ENCODE results near the gene TBC1D5. TPM values are rescaled to one million over a fixed set of nuclear protein-coding genes. Genes with fewer than 3 reads are reported as not detected.

Gene TBC1D5
- total RNA-seq, 1 experiment from 2014 or later = 33.9 TPM

DNA sequence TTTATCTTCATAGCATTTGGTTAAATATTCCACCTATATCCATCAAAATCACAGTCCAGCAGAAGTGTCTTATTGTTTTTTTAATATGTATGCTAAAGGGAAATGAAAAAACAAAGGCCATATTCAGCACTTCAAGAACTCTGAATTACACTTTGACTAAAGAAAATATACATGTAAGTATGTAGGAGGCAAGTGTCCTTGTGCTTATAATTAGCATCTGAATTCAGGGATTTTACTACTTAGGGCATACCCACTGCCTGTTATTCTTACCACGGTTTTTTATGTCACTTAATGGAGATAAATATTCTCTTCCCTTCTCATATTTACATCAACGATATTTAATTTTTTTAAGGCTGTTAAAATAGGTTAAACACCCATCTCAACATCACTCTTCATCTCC, 117.3 kb downstream of the TBC1D5 start:
- ChIA-PET CTCF (no interaction called here), RAD21 (ENCODE audit: low non-redundant PET in 1 of 2, low total read pairs in 2 of 2, uncharacterized antibody in 2 of 2, unreplicated experiment in 2 of 2) (no interaction called here), POLR2A (no interaction called here)
- Histone ChIP-seq H3K9ac (ENCODE audit: low read length) (no peak overlapping the region), H3K9me3 (ENCODE audit: control insufficient read depth in 1 of 2, insufficient read depth in 1 of 2, low read depth in 1 of 2, low read length in 2 of 2) (no peaks in the 10 kb centered on the region), H3K36me3 (ENCODE audit: control insufficient read depth in 1 of 2, insufficient read depth in 2 of 2, low read length in 2 of 2) (no peaks in the 10 kb centered on the region), H3K27me3 (ENCODE audit: insufficient read depth, low read length) (no peaks in the 10 kb centered on the region), H3K4me1 (ENCODE audit: control insufficient read depth in 1 of 2, insufficient read depth in 2 of 2, low read length in 2 of 2) (no peaks in the 10 kb centered on the region), H2AFZ (ENCODE audit: low read depth, low read length, poor library complexity, severe bottlenecking) (no peak overlapping the region), H3K79me2 (ENCODE audit: insufficient read depth, low read length) (peaks cover 8% of the 10 kb centered on the region), H3K4me2 (ENCODE audit: low read length) (no peak overlapping the region), H3K9me2 (ENCODE audit: insufficient read depth) (no peaks in the 10 kb centered on the region), H3K4me3 (replicated peaks in 1 of 2; ENCODE audit: low read depth in 1 of 2, low read length in 2 of 2) (no peak overlapping the region), H4K20me1 (ENCODE audit: insufficient read depth) (0 out of 2 replicates have a peak, but pooled peaks cover 4% of the 10 kb centered on the region), H3K27ac (ENCODE audit: low read depth, low read length) (no peak overlapping the region)
- BruUV-seq (replicated peaks) = no TSS peak
- intact Hi-C loops (cut with micrococcal nuclease) = no loop called here
- no peak for TF ChIP-seq ZNF274 (IDR thresholded peaks at IDR 0.05; ENCODE audit: low read depth, low read length)
- TF ChIP-seq EZH2 (IDR thresholded peaks at IDR 0.05) = no peak
- TF ChIP-seq ZFX (IDR thresholded peaks at IDR 0.05) = no peak
- no peak for TF ChIP-seq CEBPB (IDR thresholded peaks at IDR 0.05; ENCODE audit: low read depth)
- no peak for TF ChIP-seq SP1 (IDR thresholded peaks at IDR 0.05; ENCODE audit: low read depth)
- TF ChIP-seq SIN3A (IDR thresholded peaks at IDR 0.05; ENCODE audit: low read depth) = no peak
- no peak for TF ChIP-seq POLR2AphosphoS5 (IDR thresholded peaks at IDR 0.05; ENCODE audit: low read depth, low read length)
- TF ChIP-seq FOSL1 (IDR thresholded peaks at IDR 0.05; ENCODE audit: low read depth) = no peak
- no peak for TF ChIP-seq RAD21 (IDR thresholded peaks at IDR 0.05; ENCODE audit: low read depth)
- TF ChIP-seq, protein P1, sequence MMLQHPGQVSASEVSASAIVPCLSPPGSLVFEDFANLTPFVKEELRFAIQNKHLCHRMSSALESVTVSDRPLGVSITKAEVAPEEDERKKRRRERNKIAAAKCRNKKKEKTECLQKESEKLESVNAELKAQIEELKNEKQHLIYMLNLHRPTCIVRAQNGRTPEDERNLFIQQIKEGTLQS (IDR thresholded peaks at IDR 0.05) = no peak
- no peak for TF ChIP-seq EZH2phosphoT487 (IDR thresholded peaks at IDR 0.05; ENCODE audit: borderline replicate concordance)
- TF ChIP-seq, protein P2, sequence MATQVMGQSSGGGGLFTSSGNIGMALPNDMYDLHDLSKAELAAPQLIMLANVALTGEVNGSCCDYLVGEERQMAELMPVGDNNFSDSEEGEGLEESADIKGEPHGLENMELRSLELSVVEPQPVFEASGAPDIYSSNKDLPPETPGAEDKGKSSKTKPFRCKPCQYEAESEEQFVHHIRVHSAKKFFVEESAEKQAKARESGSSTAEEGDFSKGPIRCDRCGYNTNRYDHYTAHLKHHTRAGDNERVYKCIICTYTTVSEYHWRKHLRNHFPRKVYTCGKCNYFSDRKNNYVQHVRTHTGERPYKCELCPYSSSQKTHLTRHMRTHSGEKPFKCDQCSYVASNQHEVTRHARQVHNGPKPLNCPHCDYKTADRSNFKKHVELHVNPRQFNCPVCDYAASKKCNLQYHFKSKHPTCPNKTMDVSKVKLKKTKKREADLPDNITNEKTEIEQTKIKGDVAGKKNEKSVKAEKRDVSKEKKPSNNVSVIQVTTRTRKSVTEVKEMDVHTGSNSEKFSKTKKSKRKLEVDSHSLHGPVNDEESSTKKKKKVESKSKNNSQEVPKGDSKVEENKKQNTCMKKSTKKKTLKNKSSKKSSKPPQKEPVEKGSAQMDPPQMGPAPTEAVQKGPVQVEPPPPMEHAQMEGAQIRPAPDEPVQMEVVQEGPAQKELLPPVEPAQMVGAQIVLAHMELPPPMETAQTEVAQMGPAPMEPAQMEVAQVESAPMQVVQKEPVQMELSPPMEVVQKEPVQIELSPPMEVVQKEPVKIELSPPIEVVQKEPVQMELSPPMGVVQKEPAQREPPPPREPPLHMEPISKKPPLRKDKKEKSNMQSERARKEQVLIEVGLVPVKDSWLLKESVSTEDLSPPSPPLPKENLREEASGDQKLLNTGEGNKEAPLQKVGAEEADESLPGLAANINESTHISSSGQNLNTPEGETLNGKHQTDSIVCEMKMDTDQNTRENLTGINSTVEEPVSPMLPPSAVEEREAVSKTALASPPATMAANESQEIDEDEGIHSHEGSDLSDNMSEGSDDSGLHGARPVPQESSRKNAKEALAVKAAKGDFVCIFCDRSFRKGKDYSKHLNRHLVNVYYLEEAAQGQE (IDR thresholded peaks at IDR 0.05; ENCODE audit: low read depth) = no peak
- TF ChIP-seq, protein P3, sequence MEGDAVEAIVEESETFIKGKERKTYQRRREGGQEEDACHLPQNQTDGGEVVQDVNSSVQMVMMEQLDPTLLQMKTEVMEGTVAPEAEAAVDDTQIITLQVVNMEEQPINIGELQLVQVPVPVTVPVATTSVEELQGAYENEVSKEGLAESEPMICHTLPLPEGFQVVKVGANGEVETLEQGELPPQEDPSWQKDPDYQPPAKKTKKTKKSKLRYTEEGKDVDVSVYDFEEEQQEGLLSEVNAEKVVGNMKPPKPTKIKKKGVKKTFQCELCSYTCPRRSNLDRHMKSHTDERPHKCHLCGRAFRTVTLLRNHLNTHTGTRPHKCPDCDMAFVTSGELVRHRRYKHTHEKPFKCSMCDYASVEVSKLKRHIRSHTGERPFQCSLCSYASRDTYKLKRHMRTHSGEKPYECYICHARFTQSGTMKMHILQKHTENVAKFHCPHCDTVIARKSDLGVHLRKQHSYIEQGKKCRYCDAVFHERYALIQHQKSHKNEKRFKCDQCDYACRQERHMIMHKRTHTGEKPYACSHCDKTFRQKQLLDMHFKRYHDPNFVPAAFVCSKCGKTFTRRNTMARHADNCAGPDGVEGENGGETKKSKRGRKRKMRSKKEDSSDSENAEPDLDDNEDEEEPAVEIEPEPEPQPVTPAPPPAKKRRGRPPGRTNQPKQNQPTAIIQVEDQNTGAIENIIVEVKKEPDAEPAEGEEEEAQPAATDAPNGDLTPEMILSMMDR (IDR thresholded peaks at IDR 0.05 in 2 of 3, conservative IDR thresholded peaks at IDR 0.05 in 1 of 3; ENCODE audit: borderline replicate concordance in 1 of 3, insufficient read depth in 1 of 3, low read depth in 2 of 3, low read length in 2 of 3) = no peak
- TF ChIP-seq POLR2A (IDR thresholded peaks at IDR 0.05; ENCODE audit: borderline replicate concordance, extremely low read depth, insufficient read depth, insufficient read length) = no peak
- TF ChIP-seq EGR1 (IDR thresholded peaks at IDR 0.05; ENCODE audit: low read depth) = no peak
- no peak for TF ChIP-seq JUND (IDR thresholded peaks at IDR 0.05)
- TF ChIP-seq CBX3 (IDR thresholded peaks at IDR 0.05; ENCODE audit: low read depth) = no peak
- TF ChIP-seq, protein P4, sequence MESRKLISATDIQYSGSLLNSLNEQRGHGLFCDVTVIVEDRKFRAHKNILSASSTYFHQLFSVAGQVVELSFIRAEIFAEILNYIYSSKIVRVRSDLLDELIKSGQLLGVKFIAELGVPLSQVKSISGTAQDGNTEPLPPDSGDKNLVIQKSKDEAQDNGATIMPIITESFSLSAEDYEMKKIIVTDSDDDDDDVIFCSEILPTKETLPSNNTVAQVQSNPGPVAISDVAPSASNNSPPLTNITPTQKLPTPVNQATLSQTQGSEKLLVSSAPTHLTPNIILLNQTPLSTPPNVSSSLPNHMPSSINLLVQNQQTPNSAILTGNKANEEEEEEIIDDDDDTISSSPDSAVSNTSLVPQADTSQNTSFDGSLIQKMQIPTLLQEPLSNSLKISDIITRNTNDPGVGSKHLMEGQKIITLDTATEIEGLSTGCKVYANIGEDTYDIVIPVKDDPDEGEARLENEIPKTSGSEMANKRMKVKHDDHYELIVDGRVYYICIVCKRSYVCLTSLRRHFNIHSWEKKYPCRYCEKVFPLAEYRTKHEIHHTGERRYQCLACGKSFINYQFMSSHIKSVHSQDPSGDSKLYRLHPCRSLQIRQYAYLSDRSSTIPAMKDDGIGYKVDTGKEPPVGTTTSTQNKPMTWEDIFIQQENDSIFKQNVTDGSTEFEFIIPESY (IDR thresholded peaks at IDR 0.05; ENCODE audit: extremely low read depth, insufficient replicate concordance, low read length) = no peak
- ATAC-seq (no peak), DNase-seq (ENCODE audit: low read depth, low spot score) (no peak)

Data from HCT116 (cell line).